Kidney (tissue), 22 donors: ENCODE results near the gene TOGARAM1. TPM values are rescaled to one million over a fixed set of nuclear protein-coding genes. Genes with fewer than 3 reads are reported as not detected.

ENCODE experiments used
- DNase-seq, 5 donors: peaks; one replicate each; pipeline ENCODE4 v3.0.0-alpha.2; 2013 to 2020
- FAIRE-seq: peaks from 2 replicates; lab custom pipeline; 2012; peaks lifted over from hg19 to GRCh38; lab: Jason Lieb, UNC
- H3K27ac ChIP-seq, 2 donors: one replicate each; pipeline ENCODE4 v1.7.0; 2013; ENCODE audit warnings: low read depth in 2 of 2, low read length in 2 of 2, inconsistent platforms in 1 of 2
- H3K27me3 ChIP-seq: one replicate; pipeline ENCODE4 v1.7.1; 2013; ENCODE audit warnings: low read length, inconsistent platforms; ENCODE audit not compliant: control insufficient read depth, insufficient read depth
- H3K36me3 ChIP-seq, 3 donors: one replicate each; pipeline versions ENCODE4 v1.7.0 to v1.7.1; 2013; ENCODE audit warnings: low read length in 3 of 3, control low read depth in 1 of 3, inconsistent platforms in 1 of 3; ENCODE audit not compliant: insufficient read depth in 3 of 3, control insufficient read depth in 2 of 3
- H3K4me1 ChIP-seq, 3 donors: one replicate each; pipeline versions ENCODE4 v1.7.0 to v1.7.1; 2013; ENCODE audit warnings: low read length in 3 of 3, inconsistent platforms in 1 of 3, low read depth in 1 of 3; ENCODE audit not compliant: control insufficient read depth in 2 of 3, insufficient read depth in 2 of 3
- H3K4me3 ChIP-seq, 3 donors: one replicate each; pipeline versions ENCODE4 v1.7.0 to v1.8.1; 2013; ENCODE audit warnings: low read length in 3 of 3, control low read depth in 1 of 3, inconsistent platforms in 1 of 3
- H3K9ac ChIP-seq, 3 donors: one replicate each; pipeline versions ENCODE4 v1.7.0 to v1.7.1; 2013; ENCODE audit warnings: low read length in 3 of 3, control low read depth in 1 of 3, inconsistent platforms in 1 of 3
- H3K9me3 ChIP-seq, 3 donors: one replicate each; pipeline versions ENCODE4 v1.7.0 to v1.7.1; 2013; ENCODE audit warnings: low read length in 3 of 3, control low read depth in 1 of 3, inconsistent platforms in 1 of 3; ENCODE audit not compliant: control insufficient read depth in 2 of 3, insufficient read depth in 1 of 3
- intact Hi-C: fragments of 100-400 bp; cut with DNase I; formaldehyde crosslinking; loops from one replicate; pipeline ENCODE4 v1.11.1; 2022
- long read RNA-seq, 10 donors: library from polyadenylated mRNA in 1 of 10; unstranded in 1 of 10; transcript quantifications; one replicate each; pipeline ENCODE4 v2.0.0 and lab custom pipeline, GENCODE V29; 2021 to 2026
- polyA plus RNA-seq: library from polyadenylated mRNA; stranded (reverse); fragments of 350-450 nt; fragmentation: Illumina TruSeq; extraction: RNeasy Lipid Tissue Mini Kit (QIAGEN cat#74804); gene quantifications from one replicate; pipeline ENCODE4 v1.2.3, GENCODE V29; 2014; ENCODE audit warnings: low read depth, low replicate concordance; ENCODE audit not compliant: insufficient read depth
- total RNA-seq: library from RNA; stranded (reverse); fragmentation: NEBNext Ultra II Directional; extraction: Animal tissue kit (Norgen Biotek cat#: 25700); gene quantifications from one replicate; pipeline ENCODE4 v1.2.1, GENCODE V29; 2021
- TF ChIP-seq, protein P1 (sequence below): IDR thresholded peaks from 3 replicates; pipeline ENCODE4 v1.5.1; 2012; ENCODE audit warnings: mild to moderate bottlenecking, moderate library complexity, borderline replicate concordance; ENCODE audit not compliant: insufficient read depth; ENCODE audit errors: extremely low read depth
- donor health status: control.
- donor health status: control.
- donor health status: control.
- donor health status: control.
- donor health status: control.
- donor health status: DM: yes; HTN: yes; CAD: no.
- donor health status: Normal renal cell carcinoma (clear cell type).

TOGARAM1 gene, protein sequence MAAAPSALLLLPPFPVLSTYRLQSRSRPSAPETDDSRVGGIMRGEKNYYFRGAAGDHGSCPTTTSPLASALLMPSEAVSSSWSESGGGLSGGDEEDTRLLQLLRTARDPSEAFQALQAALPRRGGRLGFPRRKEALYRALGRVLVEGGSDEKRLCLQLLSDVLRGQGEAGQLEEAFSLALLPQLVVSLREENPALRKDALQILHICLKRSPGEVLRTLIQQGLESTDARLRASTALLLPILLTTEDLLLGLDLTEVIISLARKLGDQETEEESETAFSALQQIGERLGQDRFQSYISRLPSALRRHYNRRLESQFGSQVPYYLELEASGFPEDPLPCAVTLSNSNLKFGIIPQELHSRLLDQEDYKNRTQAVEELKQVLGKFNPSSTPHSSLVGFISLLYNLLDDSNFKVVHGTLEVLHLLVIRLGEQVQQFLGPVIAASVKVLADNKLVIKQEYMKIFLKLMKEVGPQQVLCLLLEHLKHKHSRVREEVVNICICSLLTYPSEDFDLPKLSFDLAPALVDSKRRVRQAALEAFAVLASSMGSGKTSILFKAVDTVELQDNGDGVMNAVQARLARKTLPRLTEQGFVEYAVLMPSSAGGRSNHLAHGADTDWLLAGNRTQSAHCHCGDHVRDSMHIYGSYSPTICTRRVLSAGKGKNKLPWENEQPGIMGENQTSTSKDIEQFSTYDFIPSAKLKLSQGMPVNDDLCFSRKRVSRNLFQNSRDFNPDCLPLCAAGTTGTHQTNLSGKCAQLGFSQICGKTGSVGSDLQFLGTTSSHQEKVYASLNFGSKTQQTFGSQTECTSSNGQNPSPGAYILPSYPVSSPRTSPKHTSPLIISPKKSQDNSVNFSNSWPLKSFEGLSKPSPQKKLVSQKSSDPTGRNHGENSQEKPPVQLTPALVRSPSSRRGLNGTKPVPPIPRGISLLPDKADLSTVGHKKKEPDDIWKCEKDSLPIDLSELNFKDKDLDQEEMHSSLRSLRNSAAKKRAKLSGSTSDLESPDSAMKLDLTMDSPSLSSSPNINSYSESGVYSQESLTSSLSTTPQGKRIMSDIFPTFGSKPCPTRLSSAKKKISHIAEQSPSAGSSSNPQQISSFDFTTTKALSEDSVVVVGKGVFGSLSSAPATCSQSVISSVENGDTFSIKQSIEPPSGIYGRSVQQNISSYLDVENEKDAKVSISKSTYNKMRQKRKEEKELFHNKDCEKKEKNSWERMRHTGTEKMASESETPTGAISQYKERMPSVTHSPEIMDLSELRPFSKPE (N-terminal part only)
- total RNA-seq, result 25.6 TPM
- 9.5 TPM for polyA plus RNA-seq
- long read RNA-seq, donor 1, partial matches to known transcripts, result 5 of 7 reads
- long read RNA-seq, donor 1, other reads (novel, unspliced or antisense), result 0 of 7 reads
- long read RNA-seq, donor 2, full-length matches to known transcripts, result 3 of 13 reads
- long read RNA-seq, donor 2, partial matches to known transcripts, result 10 of 13 reads
- long read RNA-seq, donor 2, other reads (novel, unspliced or antisense), result 0 of 13 reads
- long read RNA-seq, donor 3, partial matches to known transcripts, result 13 of 13 reads
- long read RNA-seq, donor 3, other reads (novel, unspliced or antisense), result 0 of 13 reads
- long read RNA-seq, donor 4, full-length matches to known transcripts, result 2 of 7 reads
- long read RNA-seq, donor 4, partial matches to known transcripts, result 5 of 7 reads
- long read RNA-seq, donor 4, other reads (novel, unspliced or antisense), result 0 of 7 reads
- long read RNA-seq, donor 5, result 0 reads
- long read RNA-seq, donor 6, result 0 reads
- long read RNA-seq, donor 7, full-length matches to known transcripts, result 1 of 9 reads
- long read RNA-seq, donor 7, partial matches to known transcripts, result 5 of 9 reads
- long read RNA-seq, donor 7, other reads (novel, unspliced or antisense), result 3 of 9 reads
- long read RNA-seq, donor 8, full-length matches to known transcripts, result 2 of 2 reads
- long read RNA-seq, donor 8, partial matches to known transcripts, result 0 of 2 reads
- long read RNA-seq, donor 8, other reads (novel, unspliced or antisense), result 0 of 2 reads
- long read RNA-seq, donor 9, partial matches to known transcripts, result 5 of 5 reads
- long read RNA-seq, donor 9, other reads (novel, unspliced or antisense), result 0 of 5 reads
- long read RNA-seq, donor 10, full-length matches to known transcripts, result 3 of 3 reads
- long read RNA-seq, donor 10, partial matches to known transcripts, result 0 of 3 reads
- long read RNA-seq, donor 10, other reads (novel, unspliced or antisense), result 0 of 3 reads

DNA sequence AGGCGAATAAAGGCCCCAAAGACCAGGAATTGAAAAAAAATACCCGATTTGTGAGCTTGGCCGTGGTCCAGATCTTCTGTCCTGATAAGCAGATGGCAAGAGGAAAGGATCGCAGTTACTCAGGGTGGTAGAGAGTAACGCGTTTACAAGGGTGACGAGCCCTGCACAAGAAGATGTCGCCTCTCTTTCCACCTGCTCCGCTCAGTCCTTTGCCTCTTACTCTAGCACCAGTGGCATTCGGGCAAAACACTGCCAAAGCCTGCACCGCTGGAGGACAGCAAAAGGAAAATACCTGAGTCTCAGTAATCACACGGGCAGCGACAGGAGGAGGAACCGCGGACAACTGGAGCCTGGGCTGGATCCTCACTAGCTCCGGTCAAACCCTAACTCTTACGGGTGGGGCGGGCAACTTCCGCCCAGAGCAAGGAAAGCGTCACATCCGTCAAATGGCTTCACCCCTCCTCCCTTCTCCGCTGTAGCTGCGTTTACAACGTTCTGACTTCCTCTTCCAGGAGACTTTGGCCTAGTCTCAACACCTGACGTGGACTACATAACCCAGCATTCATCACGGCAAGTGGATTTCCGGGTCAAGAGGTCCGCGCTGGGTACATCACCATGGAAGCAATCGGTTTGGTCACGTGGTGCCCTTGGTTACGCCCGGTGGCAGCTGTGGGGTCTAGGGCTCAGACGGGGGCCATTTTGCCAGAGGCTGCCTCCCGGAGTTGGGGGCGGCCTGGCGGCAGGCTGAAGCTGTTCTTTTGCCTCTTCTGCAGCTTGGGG, at the start of gene TOGARAM1, which contains the start of gene KLHL28:
TSS of gene TOGARAM1 (plus strand) at position 637 of the 780 bp plus-strand sequence. CDS start 232 bp downstream, outside the sequence.
TSS of gene KLHL28 (minus strand) at position 394 of the 780 bp plus-strand sequence. CDS start 16,019 bp downstream, outside the sequence.
- Histone ChIP-seq H3K9me3 (no peaks in the 10 kb centered on the region), H3K4me1 (peaks cover 3 to 15% (median 11%) of the 10 kb centered on the region in 3 donors), H3K4me3 (peak within 1 kb of the TSS; percentile 84 to 100 (median 98)), H3K27me3 (no peaks in the 10 kb centered on the region), H3K9ac (peak within 1 kb of the TSS; percentile 61 to 100 (median 88)), H3K36me3 (no peaks in the 10 kb centered on the region), H3K27ac (peak within 1 kb of the TSS; percentile 71 to 80)
- DNase-seq, result peak; percentile 98 to 100 (median 99)
- FAIRE-seq, result peak; percentile 98
- intact Hi-C loops, result no loop called here
- TF ChIP-seq, protein P1, sequence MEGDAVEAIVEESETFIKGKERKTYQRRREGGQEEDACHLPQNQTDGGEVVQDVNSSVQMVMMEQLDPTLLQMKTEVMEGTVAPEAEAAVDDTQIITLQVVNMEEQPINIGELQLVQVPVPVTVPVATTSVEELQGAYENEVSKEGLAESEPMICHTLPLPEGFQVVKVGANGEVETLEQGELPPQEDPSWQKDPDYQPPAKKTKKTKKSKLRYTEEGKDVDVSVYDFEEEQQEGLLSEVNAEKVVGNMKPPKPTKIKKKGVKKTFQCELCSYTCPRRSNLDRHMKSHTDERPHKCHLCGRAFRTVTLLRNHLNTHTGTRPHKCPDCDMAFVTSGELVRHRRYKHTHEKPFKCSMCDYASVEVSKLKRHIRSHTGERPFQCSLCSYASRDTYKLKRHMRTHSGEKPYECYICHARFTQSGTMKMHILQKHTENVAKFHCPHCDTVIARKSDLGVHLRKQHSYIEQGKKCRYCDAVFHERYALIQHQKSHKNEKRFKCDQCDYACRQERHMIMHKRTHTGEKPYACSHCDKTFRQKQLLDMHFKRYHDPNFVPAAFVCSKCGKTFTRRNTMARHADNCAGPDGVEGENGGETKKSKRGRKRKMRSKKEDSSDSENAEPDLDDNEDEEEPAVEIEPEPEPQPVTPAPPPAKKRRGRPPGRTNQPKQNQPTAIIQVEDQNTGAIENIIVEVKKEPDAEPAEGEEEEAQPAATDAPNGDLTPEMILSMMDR, result no peak

DNA sequence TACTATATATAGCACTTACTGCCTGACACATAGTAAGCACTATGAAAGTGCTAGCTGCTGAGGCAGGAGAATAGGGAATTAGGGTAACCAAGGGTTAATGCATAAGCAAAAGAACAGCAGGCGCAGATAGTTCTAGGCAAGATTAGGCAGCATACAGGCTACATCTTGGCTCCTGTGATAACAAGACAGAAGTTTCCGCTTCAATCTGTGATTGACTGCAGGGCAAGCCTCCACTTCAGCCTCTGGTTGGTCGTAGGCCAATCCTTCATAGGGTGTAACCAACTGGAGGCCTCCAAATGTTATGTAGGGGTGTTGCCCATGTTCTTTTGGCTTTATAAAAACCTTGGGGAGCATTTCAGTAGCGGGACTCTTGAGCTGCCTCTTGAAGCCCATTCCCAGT, 47.1 kb upstream of the TOGARAM1 start:
- Histone ChIP-seq H3K27ac (no peak overlapping the region), H3K4me1 (no peaks in the 10 kb centered on the region), H3K36me3 (no peaks in the 10 kb centered on the region), H3K9me3 (no peaks in the 10 kb centered on the region), H3K9ac (no peak overlapping the region), H3K4me3 (no peak overlapping the region), H3K27me3 (no peaks in the 10 kb centered on the region)
- FAIRE-seq, result no peak
- intact Hi-C loops, result loop anchor here (10.0 kb wide), 1 partner anchor 350 kb away; no protein-coding TSS in a partner anchor
- peak in 1 of 5 donors; percentile 36 for DNase-seq
- TF ChIP-seq, protein P1, result no peak
